Neural cell (in vitro differentiated cells): ENCODE data around the gene HOXA1. TPM values are rescaled to one million over a fixed set of nuclear protein-coding genes. Genes with fewer than 3 reads are reported as not detected.

Experiments used
- H2AFZ ChIP-seq: fragments of 200-600, 300-800 bp; sonication (generic), shearing (Covaris generic); 2 replicates; pipeline ENCODE4 v1.6.0; 2014; ENCODE audit warnings: low read depth, mild to moderate bottlenecking, antibody characterized with exemption, low read length, moderate library complexity
- H3F3A ChIP-seq: fragments of 200-600 bp; shearing (Covaris generic); 2 replicates; pipeline ENCODE4 v1.6.1; 2016; ENCODE audit warnings: mild to moderate bottlenecking, moderate library complexity, mixed read lengths, antibody characterized with exemption, low read length; ENCODE audit not compliant: insufficient read depth, poor library complexity, severe bottlenecking
- H3K27ac ChIP-seq: fragments of 200-600, 300-800 bp; sonication (generic), shearing (Covaris generic); 2 replicates; pipeline ENCODE4 v1.5.1; 2014; ENCODE audit warnings: mild to moderate bottlenecking, low read length, moderate library complexity
- H3K27me3 ChIP-seq: fragments of 300-800, 200-600 bp; sonication (generic), shearing (Covaris generic); 2 replicates; pipeline ENCODE4 v1.6.0; 2014; ENCODE audit warnings: mild to moderate bottlenecking, low read depth, low read length, moderate library complexity; ENCODE audit not compliant: insufficient read depth
- H3K36me3 ChIP-seq: fragments of 300-800, 200-600 bp; sonication (generic), shearing (Covaris generic); 2 replicates; pipeline ENCODE4 v1.5.1; 2014; ENCODE audit warnings: mild to moderate bottlenecking, antibody characterized with exemption, low read length, moderate library complexity; ENCODE audit not compliant: insufficient read depth
- H3K4me2 ChIP-seq: fragments of 300-800, 200-600 bp; sonication (generic), shearing (Covaris generic); 2 replicates; pipeline ENCODE4 v1.6.0; 2014; ENCODE audit warnings: mild to moderate bottlenecking, low read length
- H3K4me3 ChIP-seq: fragments of 300-800, 200-600 bp; sonication (generic), shearing (Covaris generic); 2 replicates; pipeline ENCODE4 v1.5.1; 2014; ENCODE audit warnings: mild to moderate bottlenecking, low read length, moderate library complexity
- H3K79me2 ChIP-seq: fragments of 200-600 bp; shearing (Covaris generic); replicated peaks from 2 replicates; pipeline ENCODE4 v1.6.0; 2014; ENCODE audit warnings: mild to moderate bottlenecking, low read length, moderate library complexity; ENCODE audit not compliant: insufficient read depth
- H3K9ac ChIP-seq: fragments of 300-800, 200-600 bp; sonication (generic), shearing (Covaris generic); 2 replicates; pipeline ENCODE4 v1.6.1; 2016; ENCODE audit warnings: mild to moderate bottlenecking, low read length, mixed read lengths
- H3K9me2 ChIP-seq: fragments of 200-600 bp; shearing (Covaris generic); 2 replicates; pipeline ENCODE4 v1.6.1; 2016; ENCODE audit warnings: mild to moderate bottlenecking, low read length, mixed read lengths; ENCODE audit not compliant: insufficient read depth
- H3K9me3 ChIP-seq: fragments of 200-600, 300-800 bp; sonication (generic), shearing (Covaris generic); 2 replicates; pipeline ENCODE4 v1.6.1; 2016; ENCODE audit warnings: mild to moderate bottlenecking, mixed run types, low read length, moderate library complexity, mixed read lengths
- H4K20me1 ChIP-seq: fragments of 200-600 bp; shearing (Covaris generic); 2 replicates; pipeline ENCODE4 v1.6.1; 2016; ENCODE audit warnings: mild to moderate bottlenecking, mixed run types; ENCODE audit not compliant: insufficient read depth
- EP300 ChIP-seq: fragments of 450-650 bp; conservative IDR thresholded peaks from 2 replicates; pipeline ENCODE4 v1.6.1; 2014; ENCODE audit warnings: antibody characterized with exemption, mild to moderate bottlenecking, moderate library complexity; ENCODE audit not compliant: poor library complexity, severe bottlenecking
- EZH2 ChIP-seq: fragments of 200-600, 300-800 bp; shearing (Covaris generic), sonication (generic); IDR thresholded peaks from 2 replicates; pipeline ENCODE4 v1.6.1; 2014; ENCODE audit warnings: antibody characterized with exemption, low read length, borderline replicate concordance, mild to moderate bottlenecking; ENCODE audit not compliant: insufficient read depth, poor library complexity, severe bottlenecking
- MXI1 ChIP-seq: fragments of 450-650 bp; conservative IDR thresholded peaks from 2 replicates; pipeline ENCODE4 v1.6.1; 2014; ENCODE audit warnings: antibody characterized with exemption, mild to moderate bottlenecking; ENCODE audit not compliant: poor library complexity, severe bottlenecking
- POLR2AphosphoS5 ChIP-seq: IDR thresholded peaks from 2 replicates; pipeline ENCODE4 v1.6.1; 2012
- RAD21 ChIP-seq: fragments of 450-650 bp; conservative IDR thresholded peaks from 2 replicates; pipeline ENCODE4 v1.6.1; 2014; ENCODE audit warnings: antibody characterized with exemption, mild to moderate bottlenecking, moderate library complexity
- SMC3 ChIP-seq: fragments of 450-650 bp; conservative IDR thresholded peaks from 2 replicates; pipeline ENCODE4 v1.6.1; 2014; ENCODE audit warnings: antibody characterized with exemption, mild to moderate bottlenecking, moderate library complexity; ENCODE audit not compliant: poor library complexity
- TAF1 ChIP-seq: IDR thresholded peaks from 2 replicates; pipeline ENCODE4 v1.6.1; 2012; ENCODE audit warnings: low read depth
- polyA plus RNA-seq: library from polyadenylated mRNA; depleted of rRNA; stranded (reverse); fragments of >200 nt; gene quantifications from 2 replicates; pipeline ENCODE4 v1.2.3, GENCODE V29; 2014
- TF ChIP-seq, protein P1 (sequence below): fragments of 450-650 bp; IDR thresholded peaks from 2 replicates; pipeline ENCODE4 v1.5.1; 2014; ENCODE audit warnings: antibody characterized with exemption, mild to moderate bottlenecking, moderate library complexity; ENCODE audit not compliant: poor library complexity, severe bottlenecking
- TF ChIP-seq, protein P2 (sequence below): IDR thresholded peaks from 2 replicates; pipeline ENCODE4 v1.6.1; 2012; ENCODE audit warnings: borderline replicate concordance

Gene HOXA1
- polyA plus RNA-seq, 1 donor from 2014 or later, result not detected

DNA sequence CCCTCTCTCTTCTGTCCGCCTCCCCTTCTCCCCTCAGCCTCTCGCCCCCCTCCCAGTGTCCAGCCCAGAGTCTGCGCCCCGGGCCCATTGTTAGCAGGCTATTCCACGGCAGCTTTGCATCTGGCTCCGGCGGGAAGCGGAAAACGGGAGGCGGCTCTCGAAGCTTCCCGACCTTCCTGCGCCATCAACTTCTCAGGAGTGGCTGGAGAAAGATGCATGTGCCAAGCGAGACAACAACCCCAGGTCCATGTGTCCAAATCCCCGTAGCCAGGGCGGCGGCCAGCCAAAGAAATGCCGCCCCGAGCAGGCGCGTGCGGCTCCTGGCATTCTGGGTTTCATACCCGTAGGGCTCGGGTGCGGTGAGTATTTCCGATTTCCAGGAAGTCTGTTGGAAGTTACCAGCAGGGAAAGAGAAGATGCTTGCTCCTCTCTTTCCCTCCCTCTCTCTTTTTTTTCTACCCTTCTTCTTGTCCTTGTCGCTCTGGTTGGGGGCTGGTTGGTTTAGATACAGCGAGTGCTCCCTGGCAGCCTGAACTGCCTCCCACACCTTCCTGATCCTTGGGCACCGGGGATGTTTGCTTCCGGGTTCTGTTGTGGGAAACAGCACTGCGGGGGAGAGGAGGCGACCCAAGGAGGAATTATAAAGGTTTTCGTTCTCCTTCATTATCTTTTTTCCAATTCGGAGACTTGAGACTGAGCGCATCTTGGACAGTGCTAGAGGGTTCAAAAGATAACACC, 7.9 kb upstream of the HOXA1 start:
- H4K20me1 ChIP-seq, result no peaks in the 10 kb centered on the region
- H3K79me2 ChIP-seq, result no peaks in the 10 kb centered on the region
- H3K4me2 ChIP-seq, result no peak overlapping the region
- H3K4me3 ChIP-seq, result no peak overlapping the region
- no peak overlapping the region for H3K9ac ChIP-seq
- H3K9me2 ChIP-seq, result no peaks in the 10 kb centered on the region
- no peak overlapping the region for H3K27ac ChIP-seq
- no peak overlapping the region for H2AFZ ChIP-seq
- H3K36me3 ChIP-seq, result no peaks in the 10 kb centered on the region
- TF ChIP-seq POLR2AphosphoS5 (no peak), TAF1 (no peak), EZH2 (peak; percentile 99)
- H3K9me3 ChIP-seq, result no peaks in the 10 kb centered on the region
- no peaks in the 10 kb centered on the region for H3F3A ChIP-seq
- H3K27me3 ChIP-seq, result peaks cover 100% of the 10 kb centered on the region

DNA sequence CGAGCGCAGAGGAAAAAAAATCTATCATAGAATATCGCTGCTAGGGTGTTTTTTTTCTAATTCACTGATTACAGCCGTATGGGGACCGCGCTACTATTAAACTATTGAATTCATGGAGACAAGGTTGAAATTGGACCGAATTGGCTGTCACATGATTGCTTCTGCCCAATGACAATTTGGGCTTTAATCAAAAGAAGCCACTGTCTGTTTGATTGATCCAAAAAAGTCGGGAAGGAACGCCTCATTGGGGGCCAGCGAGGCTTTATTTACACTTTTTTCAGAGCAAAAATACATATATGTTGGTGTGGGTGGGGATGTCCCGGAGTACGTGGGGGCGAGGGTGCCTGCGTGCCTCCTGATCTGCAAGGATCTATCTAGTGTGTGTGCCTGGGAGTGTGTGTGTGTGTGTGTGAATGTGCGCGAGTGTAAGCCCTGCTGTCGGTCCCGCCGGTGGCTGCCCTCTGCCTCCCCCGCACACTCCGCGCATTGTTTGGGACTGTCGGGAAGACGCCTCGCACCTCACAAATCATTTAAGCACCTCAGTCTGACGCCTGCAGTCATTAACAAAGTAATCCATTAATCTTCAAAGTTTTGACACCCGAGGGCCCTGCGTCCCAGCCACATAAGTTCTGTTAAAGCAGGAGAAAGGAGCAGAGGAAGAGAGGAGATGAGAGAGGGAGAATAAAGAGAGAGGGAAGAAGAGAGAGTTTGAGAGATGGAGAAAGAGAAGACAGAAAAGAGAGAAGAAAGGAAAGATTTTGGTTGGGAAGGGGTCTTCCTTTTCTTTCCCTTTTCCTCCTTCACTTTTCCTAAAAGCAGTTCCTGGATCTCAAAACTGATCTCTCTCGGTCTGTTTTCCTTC, 7.0 kb upstream of the HOXA1 start, which contains the start of gene HOXA2:
TSS of gene HOXA2 (minus strand) at position 103 of the 862 bp plus-strand sequence. CDS start 183 bp downstream, outside the sequence.
- Histone ChIP-seq H4K20me1 (no peaks in the 10 kb centered on the region), H3K4me2 (no peak within 1 kb of the TSS), H3K27me3 (peaks cover 100% of the 10 kb centered on the region), H3K27ac (no peak within 1 kb of the TSS), H3K36me3 (no peaks in the 10 kb centered on the region), H3K9me2 (no peaks in the 10 kb centered on the region), H3F3A (no peaks in the 10 kb centered on the region), H2AFZ (no peak within 1 kb of the TSS), H3K4me3 (no peak within 1 kb of the TSS), H3K9ac (no peak within 1 kb of the TSS), H3K9me3 (no peaks in the 10 kb centered on the region), H3K79me2 (no peaks in the 10 kb centered on the region)
- TF ChIP-seq TAF1 (no peak), EZH2 (peak; percentile 58)

DNA sequence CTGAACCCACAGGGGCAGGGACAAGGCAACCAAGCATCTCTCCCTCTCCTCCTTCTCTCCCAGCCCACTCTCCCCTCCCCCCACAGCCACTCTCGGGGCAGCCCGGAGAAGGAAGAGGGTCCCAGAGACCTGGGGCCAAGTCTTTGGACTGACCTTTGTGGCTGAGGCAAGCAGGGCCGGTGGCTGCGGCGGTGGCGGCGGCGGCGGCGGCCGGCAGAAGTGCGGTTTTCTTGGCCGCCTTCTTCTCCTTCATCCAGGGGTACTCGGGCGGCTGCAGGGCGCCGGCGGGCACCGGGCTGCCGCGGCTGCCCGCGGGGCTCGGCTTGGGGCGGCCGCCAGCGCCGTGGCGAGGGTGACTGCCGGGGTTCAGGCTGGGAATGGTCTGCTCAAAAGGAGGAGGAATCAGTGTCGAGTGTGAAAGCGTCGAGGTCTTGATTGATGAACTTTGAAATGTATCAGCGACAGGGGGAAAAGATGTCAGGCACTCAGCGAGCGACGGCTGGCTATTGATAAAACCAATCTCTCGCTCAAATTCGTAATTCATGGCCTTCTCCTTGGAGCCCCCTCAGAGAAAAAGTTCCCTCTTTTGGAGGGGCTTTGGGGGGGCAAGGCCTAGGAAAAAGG, 6.3 kb upstream of the HOXA1 start:
- Histone ChIP-seq H3K9ac (no peak overlapping the region), H3K4me2 (no peak overlapping the region), H3K27ac (no peak overlapping the region)

More for the DNA sequence above, 6.3 kb upstream of the HOXA1 start:
- H4K20me1 ChIP-seq, result no peaks in the 10 kb centered on the region
- H3F3A ChIP-seq, result no peaks in the 10 kb centered on the region
- H3K9me2 ChIP-seq, result no peaks in the 10 kb centered on the region
- H3K27me3 ChIP-seq, result peaks cover 100% of the 10 kb centered on the region
- H3K79me2 ChIP-seq, result no peaks in the 10 kb centered on the region
- H3K4me3 ChIP-seq, result no peak overlapping the region
- H3K36me3 ChIP-seq, result no peaks in the 10 kb centered on the region
- TF ChIP-seq, protein P1, sequence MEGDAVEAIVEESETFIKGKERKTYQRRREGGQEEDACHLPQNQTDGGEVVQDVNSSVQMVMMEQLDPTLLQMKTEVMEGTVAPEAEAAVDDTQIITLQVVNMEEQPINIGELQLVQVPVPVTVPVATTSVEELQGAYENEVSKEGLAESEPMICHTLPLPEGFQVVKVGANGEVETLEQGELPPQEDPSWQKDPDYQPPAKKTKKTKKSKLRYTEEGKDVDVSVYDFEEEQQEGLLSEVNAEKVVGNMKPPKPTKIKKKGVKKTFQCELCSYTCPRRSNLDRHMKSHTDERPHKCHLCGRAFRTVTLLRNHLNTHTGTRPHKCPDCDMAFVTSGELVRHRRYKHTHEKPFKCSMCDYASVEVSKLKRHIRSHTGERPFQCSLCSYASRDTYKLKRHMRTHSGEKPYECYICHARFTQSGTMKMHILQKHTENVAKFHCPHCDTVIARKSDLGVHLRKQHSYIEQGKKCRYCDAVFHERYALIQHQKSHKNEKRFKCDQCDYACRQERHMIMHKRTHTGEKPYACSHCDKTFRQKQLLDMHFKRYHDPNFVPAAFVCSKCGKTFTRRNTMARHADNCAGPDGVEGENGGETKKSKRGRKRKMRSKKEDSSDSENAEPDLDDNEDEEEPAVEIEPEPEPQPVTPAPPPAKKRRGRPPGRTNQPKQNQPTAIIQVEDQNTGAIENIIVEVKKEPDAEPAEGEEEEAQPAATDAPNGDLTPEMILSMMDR, result no peak
- TF ChIP-seq SMC3, result no peak
- no peak for TF ChIP-seq RAD21
- TF ChIP-seq EP300, result no peak
- no peak for TF ChIP-seq EZH2
- TF ChIP-seq TAF1, result no peak
- TF ChIP-seq, protein P2, sequence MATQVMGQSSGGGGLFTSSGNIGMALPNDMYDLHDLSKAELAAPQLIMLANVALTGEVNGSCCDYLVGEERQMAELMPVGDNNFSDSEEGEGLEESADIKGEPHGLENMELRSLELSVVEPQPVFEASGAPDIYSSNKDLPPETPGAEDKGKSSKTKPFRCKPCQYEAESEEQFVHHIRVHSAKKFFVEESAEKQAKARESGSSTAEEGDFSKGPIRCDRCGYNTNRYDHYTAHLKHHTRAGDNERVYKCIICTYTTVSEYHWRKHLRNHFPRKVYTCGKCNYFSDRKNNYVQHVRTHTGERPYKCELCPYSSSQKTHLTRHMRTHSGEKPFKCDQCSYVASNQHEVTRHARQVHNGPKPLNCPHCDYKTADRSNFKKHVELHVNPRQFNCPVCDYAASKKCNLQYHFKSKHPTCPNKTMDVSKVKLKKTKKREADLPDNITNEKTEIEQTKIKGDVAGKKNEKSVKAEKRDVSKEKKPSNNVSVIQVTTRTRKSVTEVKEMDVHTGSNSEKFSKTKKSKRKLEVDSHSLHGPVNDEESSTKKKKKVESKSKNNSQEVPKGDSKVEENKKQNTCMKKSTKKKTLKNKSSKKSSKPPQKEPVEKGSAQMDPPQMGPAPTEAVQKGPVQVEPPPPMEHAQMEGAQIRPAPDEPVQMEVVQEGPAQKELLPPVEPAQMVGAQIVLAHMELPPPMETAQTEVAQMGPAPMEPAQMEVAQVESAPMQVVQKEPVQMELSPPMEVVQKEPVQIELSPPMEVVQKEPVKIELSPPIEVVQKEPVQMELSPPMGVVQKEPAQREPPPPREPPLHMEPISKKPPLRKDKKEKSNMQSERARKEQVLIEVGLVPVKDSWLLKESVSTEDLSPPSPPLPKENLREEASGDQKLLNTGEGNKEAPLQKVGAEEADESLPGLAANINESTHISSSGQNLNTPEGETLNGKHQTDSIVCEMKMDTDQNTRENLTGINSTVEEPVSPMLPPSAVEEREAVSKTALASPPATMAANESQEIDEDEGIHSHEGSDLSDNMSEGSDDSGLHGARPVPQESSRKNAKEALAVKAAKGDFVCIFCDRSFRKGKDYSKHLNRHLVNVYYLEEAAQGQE, result no peak
- TF ChIP-seq MXI1, result no peak
- no peak for TF ChIP-seq POLR2AphosphoS5
- H3K9me3 ChIP-seq, result no peaks in the 10 kb centered on the region
- H2AFZ ChIP-seq, result no peak overlapping the region
